Kidney (tissue), 14 donors: ENCODE data around the gene MRPS10. TPM values are rescaled to one million over a fixed set of nuclear protein-coding genes. Genes with fewer than 3 reads are reported as not detected.

Experiments
- DNase-seq, 5 donors: peaks; one replicate each; pipeline ENCODE4 v3.0.0-alpha.2; 2013 to 2020
- FAIRE-seq: peaks from 2 replicates; lab custom pipeline; 2012; peaks lifted over from hg19 to GRCh38; lab: Jason Lieb, UNC
- H3K27ac ChIP-seq, 2 donors: one replicate each; pipeline ENCODE4 v1.7.0; 2013; ENCODE audit warnings: low read depth in 2 of 2, low read length in 2 of 2, inconsistent platforms in 1 of 2
- H3K27me3 ChIP-seq: one replicate; pipeline ENCODE4 v1.7.1; 2013; ENCODE audit warnings: low read length, inconsistent platforms; ENCODE audit not compliant: control insufficient read depth, insufficient read depth
- H3K36me3 ChIP-seq, 3 donors: one replicate each; pipeline versions ENCODE4 v1.7.0 to v1.7.1; 2013; ENCODE audit warnings: low read length in 3 of 3, control low read depth in 1 of 3, inconsistent platforms in 1 of 3; ENCODE audit not compliant: insufficient read depth in 3 of 3, control insufficient read depth in 2 of 3
- H3K4me1 ChIP-seq, 3 donors: one replicate each; pipeline versions ENCODE4 v1.7.0 to v1.7.1; 2013; ENCODE audit warnings: low read length in 3 of 3, inconsistent platforms in 1 of 3, low read depth in 1 of 3; ENCODE audit not compliant: control insufficient read depth in 2 of 3, insufficient read depth in 2 of 3
- H3K4me3 ChIP-seq, 3 donors: one replicate each; pipeline versions ENCODE4 v1.7.0 to v1.8.1; 2013; ENCODE audit warnings: low read length in 3 of 3, control low read depth in 1 of 3, inconsistent platforms in 1 of 3
- H3K9ac ChIP-seq, 3 donors: one replicate each; pipeline versions ENCODE4 v1.7.0 to v1.7.1; 2013; ENCODE audit warnings: low read length in 3 of 3, control low read depth in 1 of 3, inconsistent platforms in 1 of 3
- H3K9me3 ChIP-seq, 3 donors: one replicate each; pipeline versions ENCODE4 v1.7.0 to v1.7.1; 2013; ENCODE audit warnings: low read length in 3 of 3, control low read depth in 1 of 3, inconsistent platforms in 1 of 3; ENCODE audit not compliant: control insufficient read depth in 2 of 3, insufficient read depth in 1 of 3
- intact Hi-C: fragments of 100-400 bp; cut with DNase I; formaldehyde crosslinking; loops from one replicate; pipeline ENCODE4 v1.11.1; 2022
- polyA plus RNA-seq: library from polyadenylated mRNA; stranded (reverse); fragments of 350-450 nt; fragmentation: Illumina TruSeq; extraction: RNeasy Lipid Tissue Mini Kit (QIAGEN cat#74804); gene quantifications from one replicate; pipeline ENCODE4 v1.2.3, GENCODE V29; 2014; ENCODE audit warnings: low read depth, low replicate concordance; ENCODE audit not compliant: insufficient read depth
- total RNA-seq: library from RNA; stranded (reverse); fragmentation: NEBNext Ultra II Directional; extraction: Animal tissue kit (Norgen Biotek cat#: 25700); gene quantifications from one replicate; pipeline ENCODE4 v1.2.1, GENCODE V29; 2021
- TF ChIP-seq, protein P1 (sequence below): IDR thresholded peaks from 3 replicates; pipeline ENCODE4 v1.5.1; 2012; ENCODE audit warnings: mild to moderate bottlenecking, moderate library complexity, borderline replicate concordance; ENCODE audit not compliant: insufficient read depth; ENCODE audit errors: extremely low read depth
- donor health status: control.
- donor health status: control.
- donor health status: control.
- donor health status: control.
- donor health status: control.
- donor health status: DM: yes; HTN: yes; CAD: no.
- donor health status: Normal renal cell carcinoma (clear cell type).

MRPS10 gene
- total and polyA plus RNA-seq, 2 donors from 2014 or later = 28.0 to 39.6 TPM

DNA sequence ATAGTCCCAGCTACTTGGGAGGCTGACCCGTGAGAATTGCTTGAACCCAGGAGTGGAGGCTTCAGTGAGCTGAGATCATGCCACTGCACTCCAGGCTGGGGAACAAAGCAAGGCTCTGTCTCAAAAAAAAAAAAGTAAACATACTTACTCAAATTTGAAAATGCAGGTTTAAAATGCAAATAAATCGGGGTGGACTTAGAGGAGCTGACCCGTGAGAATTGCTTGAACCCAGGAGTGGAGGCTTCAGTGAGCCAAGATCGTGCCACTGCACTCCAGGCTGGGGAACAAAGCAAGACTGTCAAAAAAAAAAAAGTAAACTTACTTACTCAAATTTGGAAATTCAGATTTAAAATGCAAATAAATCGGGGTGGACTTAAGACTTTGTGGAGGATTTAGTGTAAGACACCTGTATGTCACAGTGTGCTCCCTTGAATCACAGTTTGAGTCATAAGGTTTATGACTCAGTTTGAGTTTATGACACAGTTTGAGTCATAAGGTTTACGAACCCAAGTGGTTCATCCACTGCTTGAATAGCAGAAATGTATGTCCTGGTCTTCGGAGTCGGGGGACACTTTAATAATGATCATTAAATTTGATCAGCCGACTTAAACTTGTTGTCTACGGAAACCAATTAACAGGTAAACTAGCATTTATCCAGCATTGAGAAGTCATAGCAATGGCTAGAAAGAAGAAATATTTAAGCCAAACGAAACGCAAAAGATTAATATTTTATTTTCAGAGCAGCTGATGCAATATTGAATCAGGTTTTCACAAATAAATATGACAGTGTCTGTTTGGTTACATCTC is 6.8 kb upstream of the MRPS10 start:
- no peaks in the 10 kb centered on the region for H3K9me3 ChIP-seq
- H3K4me1 ChIP-seq = peaks cover 7 to 18% (median 12%) of the 10 kb centered on the region in 3 donors
- no peak overlapping the region for H3K9ac ChIP-seq
- FAIRE-seq (no peak), DNase-seq (no peak)
- no peaks in the 10 kb centered on the region for H3K27me3 ChIP-seq
- no peak overlapping the region for H3K4me3 ChIP-seq
- intact Hi-C loops = no loop called here
- no peaks in the 10 kb centered on the region for H3K36me3 ChIP-seq
- no peak overlapping the region for H3K27ac ChIP-seq
- TF ChIP-seq, protein P1, sequence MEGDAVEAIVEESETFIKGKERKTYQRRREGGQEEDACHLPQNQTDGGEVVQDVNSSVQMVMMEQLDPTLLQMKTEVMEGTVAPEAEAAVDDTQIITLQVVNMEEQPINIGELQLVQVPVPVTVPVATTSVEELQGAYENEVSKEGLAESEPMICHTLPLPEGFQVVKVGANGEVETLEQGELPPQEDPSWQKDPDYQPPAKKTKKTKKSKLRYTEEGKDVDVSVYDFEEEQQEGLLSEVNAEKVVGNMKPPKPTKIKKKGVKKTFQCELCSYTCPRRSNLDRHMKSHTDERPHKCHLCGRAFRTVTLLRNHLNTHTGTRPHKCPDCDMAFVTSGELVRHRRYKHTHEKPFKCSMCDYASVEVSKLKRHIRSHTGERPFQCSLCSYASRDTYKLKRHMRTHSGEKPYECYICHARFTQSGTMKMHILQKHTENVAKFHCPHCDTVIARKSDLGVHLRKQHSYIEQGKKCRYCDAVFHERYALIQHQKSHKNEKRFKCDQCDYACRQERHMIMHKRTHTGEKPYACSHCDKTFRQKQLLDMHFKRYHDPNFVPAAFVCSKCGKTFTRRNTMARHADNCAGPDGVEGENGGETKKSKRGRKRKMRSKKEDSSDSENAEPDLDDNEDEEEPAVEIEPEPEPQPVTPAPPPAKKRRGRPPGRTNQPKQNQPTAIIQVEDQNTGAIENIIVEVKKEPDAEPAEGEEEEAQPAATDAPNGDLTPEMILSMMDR = no peak

- Histone ChIP-seq H3K36me3 (no peaks in the 10 kb centered on the region), H3K4me3 (no peak overlapping the region), H3K27me3 (no peaks in the 10 kb centered on the region), H3K9me3 (no peaks in the 10 kb centered on the region), H3K27ac (no peak overlapping the region), H3K9ac (no peak overlapping the region), H3K4me1 (peaks cover 7 to 16% (median 10%) of the 10 kb centered on the region in 3 donors)
- DNase-seq (no peak), FAIRE-seq (no peak)
- intact Hi-C loops = no loop called here
- TF ChIP-seq, protein P1 = no peak
Measured at GRCh38 chr6:42222448-42222847, 4.8 kb upstream of the MRPS10 start.

GRCh38 chr6:42221546-42221945 is 3.9 kb upstream of the MRPS10 start:
- no peak for FAIRE-seq
- Histone ChIP-seq H3K4me1 (peaks cover 3 to 9% (median 6%) of the 10 kb centered on the region in 3 donors), H3K9ac (no peak overlapping the region), H3K36me3 (no peaks in the 10 kb centered on the region), H3K27me3 (no peaks in the 10 kb centered on the region), H3K9me3 (no peaks in the 10 kb centered on the region), H3K27ac (no peak overlapping the region), H3K4me3 (no peak overlapping the region)
- intact Hi-C loops = no loop called here
- no peak for DNase-seq
- TF ChIP-seq, protein P1 = no peak

- H3K9ac ChIP-seq = no peak overlapping the region
- TF ChIP-seq, protein P1 = no peak
- no peak for DNase-seq
- H3K4me3 ChIP-seq = no peak overlapping the region
- H3K9me3 ChIP-seq = no peaks in the 10 kb centered on the region
- FAIRE-seq = no peak
- peaks cover 0 to 6% (median 3%) of the 10 kb centered on the region in 3 donors for H3K4me1 ChIP-seq
- H3K27me3 ChIP-seq = no peaks in the 10 kb centered on the region
- intact Hi-C loops = no loop called here
- H3K36me3 ChIP-seq = no peaks in the 10 kb centered on the region
- no peak overlapping the region for H3K27ac ChIP-seq
Measured at GRCh38 chr6:42220807-42221206, 3.1 kb upstream of the MRPS10 start.
